GM18498 (cell line): ENCODE results near the gene PTN.
"Not testable (repeated sequence)": the region's sequence is repeated elsewhere in the genome, so short reads cannot be mapped to it uniquely, and the experiment has no call there.

ENCODE experiments used
- ATAC-seq: cut with Tn5 transposase; IDR thresholded peaks from one replicate; pipeline ENCODE4 v1.9.1; 2021; ENCODE audit warnings: mild to moderate bottlenecking, moderate library complexity; ENCODE audit not compliant: unreplicated experiment

Gene PTN

GRCh38 chr7:137268001-137268865, 75.3 kb downstream of the PTN start:
- ATAC-seq: not testable (repeated sequence)

- no peak for ATAC-seq
Measured at GRCh38 chr7:137266764-137267163, 76.8 kb downstream of the PTN start.

- ATAC-seq: not testable (repeated sequence)
Measured at GRCh38 chr7:137265480-137265879, 78.1 kb downstream of the PTN start.

GRCh38 chr7:137262599-137262998, 80.9 kb downstream of the PTN start:
- no peak for ATAC-seq

- ATAC-seq: no peak
Measured at GRCh38 chr7:137258552-137258951, 85.0 kb downstream of the PTN start.

- no peak for ATAC-seq
Measured at GRCh38 chr7:137254766-137255165, 88.8 kb downstream of the PTN start.

- no peak for ATAC-seq
Measured at GRCh38 chr7:137245890-137246289, 97.6 kb downstream of the PTN start.

GRCh38 chr7:137245186-137245585, 98.3 kb downstream of the PTN start:
- ATAC-seq: no peak

- no peak for ATAC-seq
Measured at GRCh38 chr7:137243741-137244140, 99.8 kb downstream of the PTN start.

GRCh38 chr7:137242616-137243015, 100.9 kb downstream of the PTN start:
- ATAC-seq: no peak

- ATAC-seq: no peak
Measured at GRCh38 chr7:137241655-137242360, 101.7 kb downstream of the PTN start.

- ATAC-seq: not testable (repeated sequence)
Measured at GRCh38 chr7:137239186-137239585, 104.3 kb downstream of the PTN start.

- no peak for ATAC-seq
Measured at GRCh38 chr7:137235434-137235833, 108.1 kb downstream of the PTN start.

- ATAC-seq: no peak
Measured at GRCh38 chr7:137231167-137231566, 112.4 kb downstream of the PTN start.

- ATAC-seq: no peak
Measured at GRCh38 chr7:137221467-137221866, 122.1 kb downstream of the PTN start.

GRCh38 chr7:137213744-137214143, 129.8 kb downstream of the PTN start:
- no peak for ATAC-seq

- ATAC-seq: no peak
Measured at GRCh38 chr7:137209151-137209817, 134.2 kb downstream of the PTN start.

- ATAC-seq: no peak
Measured at GRCh38 chr7:137206770-137207169, 136.8 kb downstream of the PTN start.

- no peak for ATAC-seq
Measured at GRCh38 chr7:137204246-137204645, 139.3 kb downstream of the PTN start.

- no peak for ATAC-seq
Measured at GRCh38 chr7:137203351-137203750, 140.2 kb downstream of the PTN start.

- no peak for ATAC-seq
Measured at GRCh38 chr7:137196648-137197047, 146.9 kb downstream of the PTN start.

GRCh38 chr7:137195996-137196395, 147.5 kb downstream of the PTN start:
- no peak for ATAC-seq
